Cardiac atrium fibroblast (primary cell): ENCODE data around the gene FAHD1. TPM values are rescaled to one million over a fixed set of nuclear protein-coding genes. Genes with fewer than 3 reads are reported as not detected.

Experiments used
- total RNA-seq: library from RNA; depleted of rRNA; stranded (reverse); fragments of >200 nt; gene quantifications from 2 replicates; pipeline ENCODE4 v1.2.3, GENCODE V29; 2015

FAHD1 gene
- total RNA-seq = 35.6 and 42.2 TPM in 2 replicates

GRCh38 chr16:1826691-1827573 lies at the start of gene FAHD1, which contains the start of gene HAGH:
Gene FAHD1 (plus strand): TSS chr16:1827206. CDS start chr16:1827239, 33 bp downstream.
Gene HAGH (minus strand): TSS chr16:1826825. CDS start chr16:1826787, 38 bp downstream.

GRCh38 chr16:1782408-1783264 lies 44.4 kb upstream of the FAHD1 start, which contains the start of the genes NUBP2 and SPSB3:
Gene NUBP2 (plus strand): TSS chr16:1782960. CDS start chr16:1783021, 61 bp downstream.
Gene SPSB3 (minus strand): TSS chr16:1782571. CDS start chr16:1781483, 1,088 bp downstream.

DNA sequence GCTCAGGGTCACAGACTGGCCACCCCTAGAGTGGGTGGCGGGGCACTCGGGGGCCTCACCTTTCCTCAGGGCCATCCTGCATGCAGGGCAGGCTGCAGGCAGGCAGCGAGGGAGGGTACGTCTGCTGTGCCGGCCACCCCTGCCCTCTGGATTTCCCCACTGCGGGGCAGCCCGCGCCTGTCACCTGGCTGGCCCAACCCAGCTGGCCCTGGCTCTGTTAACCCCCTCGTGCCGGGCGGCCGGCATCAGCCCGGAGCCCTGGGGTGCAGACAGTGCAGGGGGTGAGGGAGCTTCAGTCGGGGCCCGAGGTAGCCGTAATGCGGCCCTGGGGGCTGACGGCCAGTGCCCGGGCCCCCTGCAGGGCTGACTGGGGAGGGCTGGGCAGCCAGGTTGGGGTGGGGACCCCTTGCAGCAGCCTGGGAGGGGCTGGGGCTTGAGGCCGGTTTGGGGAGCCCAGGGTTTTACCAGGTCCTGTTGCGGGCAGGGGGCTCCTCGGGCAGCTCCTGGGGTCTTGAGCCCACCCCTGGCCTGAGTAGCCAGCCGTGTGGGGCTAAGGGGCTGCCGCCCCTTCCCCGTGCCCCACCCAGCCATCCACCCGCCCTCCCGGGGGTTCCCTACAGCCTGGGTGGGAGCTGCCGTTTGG lies 33.3 kb upstream of the FAHD1 start, which contains the start of gene IGFALS:
Gene IGFALS (minus strand): TSS at position 128 of the 643 bp plus-strand sequence. CDS start 53 bp downstream, at position 75.

DNA sequence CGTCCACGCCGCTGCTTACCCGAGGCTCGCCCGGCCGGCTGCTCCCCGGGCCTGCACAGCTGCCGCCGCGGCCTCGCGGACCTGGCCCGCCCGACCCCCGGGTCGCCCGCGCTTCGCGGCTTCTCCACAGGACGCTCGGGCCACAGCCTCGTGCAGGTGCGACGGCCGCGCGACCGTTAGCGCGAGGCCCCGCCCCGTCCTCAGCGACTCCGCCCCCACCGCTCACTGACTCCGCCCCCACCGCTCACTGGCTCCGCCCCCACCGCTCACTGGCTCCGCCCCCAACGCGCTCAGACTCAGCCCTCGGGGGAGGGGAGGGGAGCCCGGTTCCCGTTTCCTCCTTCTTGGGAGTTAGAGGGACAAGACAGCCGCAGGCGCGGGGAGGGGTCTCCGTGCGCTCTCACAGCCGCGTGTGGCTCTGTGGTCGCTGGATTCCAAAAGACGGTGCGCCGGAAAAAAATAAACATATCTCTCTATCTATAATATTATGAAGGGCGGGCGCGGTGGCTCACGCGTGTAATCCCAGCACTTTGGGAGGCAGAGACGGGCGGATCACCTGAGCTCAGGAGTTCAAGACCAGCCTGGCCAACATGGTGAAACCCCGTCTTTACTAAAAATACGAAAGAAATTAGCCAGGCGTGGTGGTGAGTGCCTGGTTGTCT lies 45.1 kb downstream of the FAHD1 start, which contains the start of gene MEIOB:
Gene MEIOB (minus strand): TSS at position 191 of the 662 bp plus-strand sequence. CDS start 3,989 bp downstream, outside the sequence.

Other genes with a start within 250 kb of the FAHD1 start
- 9.4 and 12.0 TPM in 2 replicates for gene IFT140, start 215.1 kb upstream of the FAHD1 start, total RNA-seq
- 6.7 and 11.2 TPM in 2 replicates for gene CRAMP1, start 214.8 kb upstream of the FAHD1 start, total RNA-seq
- gene JPT2, start 148.9 kb upstream of the FAHD1 start, total RNA-seq = 35.2 and 51.1 TPM in 2 replicates
- gene MAPK8IP3, start 121.0 kb upstream of the FAHD1 start, total RNA-seq = 18.5 and 31.4 TPM in 2 replicates
- gene NME3, start 55.7 kb upstream of the FAHD1 start, total RNA-seq = 70.0 and 79.8 TPM in 2 replicates
- 3.1 and 4.5 TPM in 2 replicates for gene EME2, start 54.4 kb upstream of the FAHD1 start, total RNA-seq
- 65.7 and 84.4 TPM in 2 replicates for gene MRPS34, start 54.1 kb upstream of the FAHD1 start, total RNA-seq
- gene SPSB3, start 44.6 kb upstream of the FAHD1 start, total RNA-seq = 30.1 and 36.5 TPM in 2 replicates
- gene NUBP2, start 44.2 kb upstream of the FAHD1 start, total RNA-seq = 64.0 and 92.1 TPM in 2 replicates
- not detected in 2 replicates for gene IGFALS, start 33.5 kb upstream of the FAHD1 start, total RNA-seq
- gene HAGH, start 381 bp upstream of the FAHD1 start, total RNA-seq = 66.8 and 85.2 TPM in 2 replicates
- 0.18 TPM in 1 of 2 replicates, not detected in the other for gene MEIOB, start 45.0 kb downstream of the FAHD1 start, total RNA-seq
- gene HS3ST6, start 91.2 kb downstream of the FAHD1 start, total RNA-seq = not detected in 2 replicates
- 11.8 and 13.7 TPM in 2 replicates for gene MSRB1, start 116.0 kb downstream of the FAHD1 start, total RNA-seq
- gene RPL3L, start 127.5 kb downstream of the FAHD1 start, total RNA-seq = not detected in 2 replicates
- gene NDUFB10, start 132.3 kb downstream of the FAHD1 start, total RNA-seq = 216 and 235 TPM in 2 replicates
- 2,750 and 3,500 TPM in 2 replicates for gene RPS2, start 137.6 kb downstream of the FAHD1 start, total RNA-seq
- gene RNF151, start 139.7 kb downstream of the FAHD1 start, total RNA-seq = not detected in 2 replicates
- gene TBL3, start 144.8 kb downstream of the FAHD1 start, total RNA-seq = 45.9 and 50.2 TPM in 2 replicates
- gene NOXO1, start 154.3 kb downstream of the FAHD1 start, total RNA-seq = 0.32 TPM in 1 of 2 replicates, not detected in the other
- gene GFER, start 157.0 kb downstream of the FAHD1 start, total RNA-seq = 16.2 and 45.2 TPM in 2 replicates
- 5.2 and 6.6 TPM in 2 replicates for gene SYNGR3, start 162.8 kb downstream of the FAHD1 start, total RNA-seq
- gene ZNF598, start 182.6 kb downstream of the FAHD1 start, total RNA-seq = 29.2 and 39.2 TPM in 2 replicates
- gene NPW, start 192.6 kb downstream of the FAHD1 start, total RNA-seq = 1.6 TPM in 1 of 2 replicates, not detected in the other
- gene NHERF2, start 199.7 kb downstream of the FAHD1 start, total RNA-seq = 116 and 122 TPM in 2 replicates
- 14.4 and 34.5 TPM in 2 replicates for gene NTHL1, start 220.6 kb downstream of the FAHD1 start, total RNA-seq
- gene TSC2, start 220.8 kb downstream of the FAHD1 start, total RNA-seq = 47.3 and 66.4 TPM in 2 replicates